HCT116 (cell line): Measurements from ENCODE around the gene C4orf36. TPM values are rescaled to one million over a fixed set of nuclear protein-coding genes. Genes with fewer than 3 reads are reported as not detected.
A peak's percentile ranks its signal among the peaks of the same experiment; 100 is the strongest.

ENCODE experiments used
- ATAC-seq: fragments of 200-7000 bp; cut with Tn5 transposase; 2 replicates; pipeline ENCODE4 v1.9.1; 2020; ENCODE audit warnings: mild to moderate bottlenecking, moderate library complexity
- BruUV-seq: library from RNA; stranded (reverse); fragments of 400-500 nt; replicated peaks from 2 replicates; lab custom pipeline; 2021; lab: Mats Ljungman, UMichigan
- CTCF ChIA-PET: fragments of 300-600 bp; sonication (Branson Sonifier 250); formaldehyde crosslinking; loops from one replicate; lab custom pipeline; 2021; ENCODE audit warnings: antibody characterized with exemption; lab: Charles Lee
- POLR2A ChIA-PET: fragments of 300-600, 350-600 bp; sonication (Branson Sonifier 250); formaldehyde crosslinking; loops from one replicate; lab custom pipeline; 2021; ENCODE audit warnings: antibody characterized with exemption; lab: Charles Lee
- RAD21 ChIA-PET, 2 experiments: fragments of 300-600 bp; sonication (Branson Sonifier 250); formaldehyde crosslinking; loops; one replicate each; lab custom pipeline; 2023; ENCODE audit warnings: low total read pairs in 2 of 2; ENCODE audit not compliant: uncharacterized antibody in 2 of 2, unreplicated experiment in 2 of 2, low non-redundant PET in 1 of 2; lab: Charles Lee
- DNase-seq: peaks from one replicate; pipeline ENCODE4 v3.0.0-alpha.2; 2010; ENCODE audit warnings: low read depth, low spot score
- H2AFZ ChIP-seq: fragments of 200-600 bp; shearing (Covaris generic), sonication (generic); 2 replicates; pipeline ENCODE4 v1.6.1; 2017; ENCODE audit warnings: low read depth, mixed run types, mixed read lengths, antibody characterized with exemption, low read length; ENCODE audit not compliant: poor library complexity, severe bottlenecking
- H3K27ac ChIP-seq: 2 replicates; pipeline ENCODE4 v1.5.1; 2012; ENCODE audit warnings: low read depth, low read length
- H3K27me3 ChIP-seq: fragments of 200-600 bp; sonication (generic); 2 replicates; pipeline ENCODE4 v1.6.1; 2016; ENCODE audit warnings: mixed run types, low read length, mixed read lengths; ENCODE audit not compliant: insufficient read depth
- H3K36me3 ChIP-seq, 2 experiments: fragments of 200-500 bp in 1 of 2; fragments of 200-600 bp in 1 of 2; sonication (Bioruptor generic) in 1 of 2; sonication (generic) in 1 of 2; 2 replicates each; pipeline versions ENCODE4 v1.5.1 to v1.6.1; 2014 to 2016; ENCODE audit warnings: low read length in 2 of 2, inconsistent platforms in 1 of 2, mixed read lengths in 1 of 2, mixed run types in 1 of 2; ENCODE audit not compliant: insufficient read depth in 2 of 2, control insufficient read depth in 1 of 2
- H3K4me1 ChIP-seq, 2 experiments: fragments of 200-600 bp in 1 of 2; sonication (generic) in 1 of 2; 2 replicates each; pipeline versions ENCODE4 v1.5.1 to v1.6.1; 2012 to 2017; ENCODE audit warnings: low read length in 2 of 2, inconsistent platforms in 1 of 2, mild to moderate bottlenecking in 1 of 2, mixed read lengths in 1 of 2, mixed run types in 1 of 2, moderate library complexity in 1 of 2; ENCODE audit not compliant: insufficient read depth in 2 of 2, control insufficient read depth in 1 of 2
- H3K4me2 ChIP-seq: fragments of 200-600 bp; sonication (generic); 2 replicates; pipeline ENCODE4 v1.6.1; 2017; ENCODE audit warnings: mixed run types, low read length, mixed read lengths
- H3K4me3 ChIP-seq, 2 experiments: fragments of 200-600 bp in 1 of 2; sonication (generic) in 1 of 2; replicated peaks in 1 of 2; 2 replicates each; pipeline ENCODE4 v1.5.1; 2011 to 2016; ENCODE audit warnings: low read length in 2 of 2, control low read depth in 1 of 2, low read depth in 1 of 2, mild to moderate bottlenecking in 1 of 2, mixed read lengths in 1 of 2, mixed run types in 1 of 2
- H3K79me2 ChIP-seq: fragments of 200-600 bp; sonication (generic); 2 replicates; pipeline ENCODE4 v1.6.1; 2017; ENCODE audit warnings: mild to moderate bottlenecking, mixed run types, low read length, moderate library complexity, mixed read lengths; ENCODE audit not compliant: insufficient read depth
- H3K9ac ChIP-seq: fragments of 200-600 bp; sonication (generic); 2 replicates; pipeline ENCODE4 v1.6.1; 2016; ENCODE audit warnings: low read length, mixed read lengths
- H3K9me2 ChIP-seq: fragments of 200-600 bp; sonication (generic), shearing (Covaris generic); 2 replicates; pipeline ENCODE4 v1.6.1; 2017; ENCODE audit warnings: mixed run types, mild to moderate bottlenecking, moderate library complexity; ENCODE audit not compliant: insufficient read depth
- H3K9me3 ChIP-seq, 2 experiments: fragments of 200-500 bp in 1 of 2; fragments of 200-600 bp in 1 of 2; sonication (Bioruptor generic) in 1 of 2; sonication (generic) in 1 of 2; 2 replicates each; pipeline ENCODE4 v1.6.1; 2014 to 2017; ENCODE audit warnings: low read length in 2 of 2, mixed read lengths in 2 of 2, inconsistent platforms in 1 of 2, low read depth in 1 of 2, mild to moderate bottlenecking in 1 of 2, mixed run types in 1 of 2, moderate library complexity in 1 of 2; ENCODE audit not compliant: control insufficient read depth in 1 of 2, insufficient read depth in 1 of 2
- H4K20me1 ChIP-seq: fragments of 200-600 bp; sonication (generic), shearing (Covaris generic); 2 replicates; pipeline ENCODE4 v1.6.1; 2017; ENCODE audit warnings: mixed run types, mild to moderate bottlenecking, moderate library complexity; ENCODE audit not compliant: insufficient read depth
- MAX ChIP-seq: IDR thresholded peaks from 2 replicates; pipeline ENCODE4 v1.6.1; 2012
- POLR2A ChIP-seq: IDR thresholded peaks from 2 replicates; pipeline ENCODE4 v1.7.0; 2011; ENCODE audit warnings: borderline replicate concordance; ENCODE audit not compliant: insufficient read depth, insufficient read length; ENCODE audit errors: extremely low read depth
- POLR2AphosphoS5 ChIP-seq: IDR thresholded peaks from 2 replicates; pipeline ENCODE4 v1.6.1; 2011; ENCODE audit warnings: mild to moderate bottlenecking, low read depth, low read length, moderate library complexity
- RAD21 ChIP-seq: IDR thresholded peaks from 2 replicates; pipeline ENCODE4 v1.6.1; 2012; ENCODE audit warnings: low read depth, mild to moderate bottlenecking
- SIN3A ChIP-seq: IDR thresholded peaks from 2 replicates; pipeline ENCODE4 v1.6.1; 2012; ENCODE audit warnings: low read depth
- YY1 ChIP-seq: IDR thresholded peaks from 2 replicates; pipeline ENCODE4 v1.6.1; 2011; ENCODE audit warnings: low read length, low read depth, moderate library complexity, mild to moderate bottlenecking; ENCODE audit not compliant: insufficient replicate concordance; ENCODE audit errors: extremely low read depth
- intact Hi-C: fragments of 100-400 bp; cut with micrococcal nuclease; formaldehyde crosslinking; loops from 2 replicates; pipeline ENCODE4 v1.10.0; 2022
- total RNA-seq: library from RNA; stranded (reverse); gene quantifications from one replicate; pipeline ENCODE4 v1.2.1, GENCODE V29; 2021; ENCODE audit not compliant: unreplicated experiment
- TF ChIP-seq, protein P1 (sequence below), 3 experiments: fragments of 200-600 bp in 1 of 3; sonication (generic) in 1 of 3; IDR thresholded peaks in 2 of 3; conservative IDR thresholded peaks in 1 of 3; 2 replicates each; pipeline ENCODE4 v1.5.1; 2012 to 2017; ENCODE audit warnings: low read depth in 2 of 3, low read length in 2 of 3, antibody characterized with exemption in 1 of 3, borderline replicate concordance in 1 of 3, control low read depth in 1 of 3, mild to moderate bottlenecking in 1 of 3, mixed read lengths in 1 of 3, mixed run types in 1 of 3, moderate library complexity in 1 of 3; ENCODE audit not compliant: insufficient read depth in 1 of 3
- TF ChIP-seq, protein P2 (sequence below): IDR thresholded peaks from 2 replicates; pipeline ENCODE4 v1.6.1; 2012; ENCODE audit warnings: low read depth

The C4orf36 gene
- total RNA-seq, 1 experiment from 2014 or later, result 1.8 TPM

- H2AFZ ChIP-seq, result peak within 1 kb of the TSS; percentile 81
- H3K9me3 ChIP-seq, result no peaks in the 10 kb centered on the region
- no peaks in the 10 kb centered on the region for H3K9me2 ChIP-seq
- DNase-seq (peak; percentile 82), ATAC-seq (peak; percentile 85)
- H3K9ac ChIP-seq, result peak within 1 kb of the TSS; percentile 83
- no TSS peak for BruUV-seq
- H3K27me3 ChIP-seq, result no peaks in the 10 kb centered on the region
- POLR2A ChIA-PET, result interaction anchor here (0.8 to 2.4 kb wide), 11 partner anchors 10 to 76 kb away, joined by 3 to 17 read pairs (median 4); no protein-coding TSS in a partner anchor
- CTCF ChIA-PET, result interaction anchor here (1.4 to 3.7 kb wide), 3 partner anchors 12 to 300 kb away, joined by 5 to 28 read pairs (median 8); no protein-coding TSS in a partner anchor
- no peaks in the 10 kb centered on the region for H3K36me3 ChIP-seq
- RAD21 ChIA-PET, result interaction anchor here (0.6 to 1.1 kb wide), 4 partner anchors 12 to 1617 kb away, joined by 3 to 5 read pairs (median 3); no protein-coding TSS in a partner anchor
- peak within 1 kb of the TSS; percentile 59 to 84 for H3K4me3 ChIP-seq
- peaks cover 36% of the 10 kb centered on the region for H3K79me2 ChIP-seq
- H3K27ac ChIP-seq, result peak within 1 kb of the TSS; percentile 91
- H3K4me2 ChIP-seq, result peak within 1 kb of the TSS; percentile 98
- TF ChIP-seq SIN3A (peak; percentile 55; the same call in 1 of the 2 replicates), RAD21 (no peak), YY1 (peak; percentile 60), POLR2AphosphoS5 (peak; percentile 92), MAX (peak; percentile 58), POLR2A (peak; percentile 49)
- TF ChIP-seq, protein P1, sequence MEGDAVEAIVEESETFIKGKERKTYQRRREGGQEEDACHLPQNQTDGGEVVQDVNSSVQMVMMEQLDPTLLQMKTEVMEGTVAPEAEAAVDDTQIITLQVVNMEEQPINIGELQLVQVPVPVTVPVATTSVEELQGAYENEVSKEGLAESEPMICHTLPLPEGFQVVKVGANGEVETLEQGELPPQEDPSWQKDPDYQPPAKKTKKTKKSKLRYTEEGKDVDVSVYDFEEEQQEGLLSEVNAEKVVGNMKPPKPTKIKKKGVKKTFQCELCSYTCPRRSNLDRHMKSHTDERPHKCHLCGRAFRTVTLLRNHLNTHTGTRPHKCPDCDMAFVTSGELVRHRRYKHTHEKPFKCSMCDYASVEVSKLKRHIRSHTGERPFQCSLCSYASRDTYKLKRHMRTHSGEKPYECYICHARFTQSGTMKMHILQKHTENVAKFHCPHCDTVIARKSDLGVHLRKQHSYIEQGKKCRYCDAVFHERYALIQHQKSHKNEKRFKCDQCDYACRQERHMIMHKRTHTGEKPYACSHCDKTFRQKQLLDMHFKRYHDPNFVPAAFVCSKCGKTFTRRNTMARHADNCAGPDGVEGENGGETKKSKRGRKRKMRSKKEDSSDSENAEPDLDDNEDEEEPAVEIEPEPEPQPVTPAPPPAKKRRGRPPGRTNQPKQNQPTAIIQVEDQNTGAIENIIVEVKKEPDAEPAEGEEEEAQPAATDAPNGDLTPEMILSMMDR (IDR thresholded peaks at IDR 0.05 in 2 of 3, conservative IDR thresholded peaks at IDR 0.05 in 1 of 3; ENCODE audit: borderline replicate concordance in 1 of 3, insufficient read depth in 1 of 3, low read depth in 2 of 3, low read length in 2 of 3), result peak in 2 of 3 experiments; percentile 13 to 38; a peak in 2 of 6 replicates
- TF ChIP-seq, protein P2, sequence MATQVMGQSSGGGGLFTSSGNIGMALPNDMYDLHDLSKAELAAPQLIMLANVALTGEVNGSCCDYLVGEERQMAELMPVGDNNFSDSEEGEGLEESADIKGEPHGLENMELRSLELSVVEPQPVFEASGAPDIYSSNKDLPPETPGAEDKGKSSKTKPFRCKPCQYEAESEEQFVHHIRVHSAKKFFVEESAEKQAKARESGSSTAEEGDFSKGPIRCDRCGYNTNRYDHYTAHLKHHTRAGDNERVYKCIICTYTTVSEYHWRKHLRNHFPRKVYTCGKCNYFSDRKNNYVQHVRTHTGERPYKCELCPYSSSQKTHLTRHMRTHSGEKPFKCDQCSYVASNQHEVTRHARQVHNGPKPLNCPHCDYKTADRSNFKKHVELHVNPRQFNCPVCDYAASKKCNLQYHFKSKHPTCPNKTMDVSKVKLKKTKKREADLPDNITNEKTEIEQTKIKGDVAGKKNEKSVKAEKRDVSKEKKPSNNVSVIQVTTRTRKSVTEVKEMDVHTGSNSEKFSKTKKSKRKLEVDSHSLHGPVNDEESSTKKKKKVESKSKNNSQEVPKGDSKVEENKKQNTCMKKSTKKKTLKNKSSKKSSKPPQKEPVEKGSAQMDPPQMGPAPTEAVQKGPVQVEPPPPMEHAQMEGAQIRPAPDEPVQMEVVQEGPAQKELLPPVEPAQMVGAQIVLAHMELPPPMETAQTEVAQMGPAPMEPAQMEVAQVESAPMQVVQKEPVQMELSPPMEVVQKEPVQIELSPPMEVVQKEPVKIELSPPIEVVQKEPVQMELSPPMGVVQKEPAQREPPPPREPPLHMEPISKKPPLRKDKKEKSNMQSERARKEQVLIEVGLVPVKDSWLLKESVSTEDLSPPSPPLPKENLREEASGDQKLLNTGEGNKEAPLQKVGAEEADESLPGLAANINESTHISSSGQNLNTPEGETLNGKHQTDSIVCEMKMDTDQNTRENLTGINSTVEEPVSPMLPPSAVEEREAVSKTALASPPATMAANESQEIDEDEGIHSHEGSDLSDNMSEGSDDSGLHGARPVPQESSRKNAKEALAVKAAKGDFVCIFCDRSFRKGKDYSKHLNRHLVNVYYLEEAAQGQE, result no peak
- intact Hi-C loops, result loop anchor here (5.0 kb wide), 1 partner anchor 42 kb away; no protein-coding TSS in a partner anchor
- no peaks in the 10 kb centered on the region for H4K20me1 ChIP-seq
- H3K4me1 ChIP-seq, result peaks cover 16 to 35% of the 10 kb centered on the region in 2 experiments
Measured at GRCh38 chr4:86934771-86935565, 42.7 kb upstream of the C4orf36 start, which contains the start of gene AFF1. Gene AFF1 (plus strand): TSS chr4:86935011. CDS start chr4:86948534, 13,523 bp downstream.
